Measurements from ENCODE around the gene EHBP1L1. TPM values are rescaled to one million over a fixed set of nuclear protein-coding genes. Genes with fewer than 3 reads are reported as not detected.

EHBP1L1 gene
- total RNA-seq, 4 donors from 2014 or later, result 87.3 to 186 (median 110) TPM

DNA sequence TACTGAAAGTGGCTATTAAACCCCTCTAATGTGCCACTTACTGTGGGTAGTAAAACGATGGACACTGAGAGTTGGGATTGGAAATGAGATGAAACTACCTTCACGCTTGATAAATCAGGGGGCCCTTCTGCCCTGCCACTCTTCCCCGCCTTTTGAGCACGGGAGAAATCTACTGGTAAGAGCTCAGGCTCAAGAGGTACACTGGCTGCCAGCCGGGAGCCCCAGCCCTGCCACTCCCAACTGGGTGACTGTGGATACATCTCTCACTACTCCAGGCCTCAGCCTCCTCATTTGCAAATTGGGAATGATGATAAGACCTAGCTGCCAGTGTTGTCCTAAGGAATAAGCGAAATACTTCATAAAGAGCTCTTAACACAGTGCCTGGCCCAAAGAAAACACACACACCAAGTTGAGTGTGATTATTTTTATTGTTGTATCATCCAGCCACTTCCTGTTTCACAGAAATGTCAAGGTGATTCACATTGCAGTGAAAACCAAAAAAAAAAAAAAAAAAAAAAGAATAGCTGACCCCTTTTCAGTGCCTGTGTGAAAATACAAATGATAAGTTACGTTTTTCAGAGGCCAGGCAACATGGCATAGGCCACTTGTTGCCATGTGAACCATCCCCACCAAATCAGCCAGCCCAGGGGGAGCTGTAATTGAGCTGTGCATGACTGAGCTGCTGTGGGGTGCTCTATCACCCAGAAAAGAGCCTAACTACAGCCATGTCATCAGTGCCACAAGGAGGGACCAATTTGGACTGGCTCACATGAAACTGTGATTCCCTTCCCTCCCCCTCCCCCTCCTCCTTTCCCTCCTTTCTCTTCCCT, 10.0 kb upstream of the EHBP1L1 start:
- Histone ChIP-seq H3K4me1 (peaks cover 0 to 50% (median 26%) of the 10 kb centered on the region in 4 donors), H3K4me3 (no peak overlapping the region), H3K27ac (peak overlapping the region in 3 of 4 donors; percentile 30 to 45 (median 32)), H3K9me3 (no peaks in the 10 kb centered on the region), H3K27me3 (no peaks in the 10 kb centered on the region), H3K36me3 (peaks cover 0 to 5% (median 0%) of the 10 kb centered on the region in 3 donors)
- DNase-seq (ENCODE audit: low spot score in 2 of 2), result no peak
- 76% methylated on average over 6 to 7 of the region's 7 CpGs for WGBS, 2 donors
- TF ChIP-seq EP300 (IDR thresholded peaks at IDR 0.05) (no peak), POLR2A (IDR thresholded peaks at IDR 0.05) (no peak), CTCF (IDR thresholded peaks at IDR 0.05) (no peak)

DNA sequence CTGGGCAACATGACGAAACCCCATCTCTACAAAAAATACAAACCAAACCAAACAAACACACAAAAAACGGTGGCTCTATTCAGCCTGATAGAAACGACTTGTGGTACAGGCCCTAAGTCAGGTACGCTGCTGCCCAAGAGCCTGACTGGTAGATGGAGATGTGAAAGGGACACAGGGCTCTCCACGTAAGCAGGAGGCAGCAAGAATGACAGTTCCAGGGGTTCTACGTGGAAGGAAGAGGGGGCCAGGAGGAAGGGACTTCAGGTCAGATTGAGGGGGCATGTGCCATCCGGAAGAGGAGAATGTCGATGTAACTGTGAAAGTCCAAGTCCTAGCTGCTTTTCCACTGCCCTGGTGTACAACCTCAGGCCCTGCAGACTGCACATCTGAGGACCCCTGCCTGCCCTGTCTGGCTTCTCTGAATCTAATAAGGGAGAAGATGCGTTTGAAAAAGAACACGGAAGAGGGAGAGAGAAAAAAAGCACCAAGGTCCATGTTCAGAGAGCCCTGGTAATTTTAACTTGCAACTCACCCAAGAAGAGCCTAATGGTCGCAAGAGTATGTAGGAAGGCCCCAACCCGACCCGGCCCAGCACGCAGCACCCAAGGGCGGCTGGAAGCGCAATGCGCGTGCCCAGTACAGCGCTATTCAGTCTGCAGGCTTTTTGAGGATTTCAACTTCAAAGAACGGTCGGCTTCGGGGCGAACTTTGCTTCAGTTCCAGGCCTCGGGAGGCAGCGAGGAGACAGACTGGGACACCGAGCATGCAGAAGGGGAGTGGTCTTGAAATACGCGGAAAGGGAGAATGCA, 6.5 kb upstream of the EHBP1L1 start:
- no peak for DNase-seq (ENCODE audit: low spot score in 2 of 2)
- H3K9me3 ChIP-seq, result no peaks in the 10 kb centered on the region
- peak overlapping the region; percentile 61 to 88 (median 71) for H3K4me3 ChIP-seq
- peaks cover 0 to 5% (median 0%) of the 10 kb centered on the region in 3 donors for H3K36me3 ChIP-seq
- H3K4me1 ChIP-seq, result peaks cover 0 to 71% (median 49%) of the 10 kb centered on the region in 4 donors
- no peak for TF ChIP-seq EP300 (IDR thresholded peaks at IDR 0.05)
- no peak for TF ChIP-seq POLR2A (IDR thresholded peaks at IDR 0.05)
- no peak for TF ChIP-seq CTCF (IDR thresholded peaks at IDR 0.05)
- peak overlapping the region; percentile 86 to 95 (median 94) for H3K27ac ChIP-seq
- 7% methylated on average over 28 of the region's 28 CpGs for WGBS, 2 donors
- H3K27me3 ChIP-seq, result no peaks in the 10 kb centered on the region

DNA sequence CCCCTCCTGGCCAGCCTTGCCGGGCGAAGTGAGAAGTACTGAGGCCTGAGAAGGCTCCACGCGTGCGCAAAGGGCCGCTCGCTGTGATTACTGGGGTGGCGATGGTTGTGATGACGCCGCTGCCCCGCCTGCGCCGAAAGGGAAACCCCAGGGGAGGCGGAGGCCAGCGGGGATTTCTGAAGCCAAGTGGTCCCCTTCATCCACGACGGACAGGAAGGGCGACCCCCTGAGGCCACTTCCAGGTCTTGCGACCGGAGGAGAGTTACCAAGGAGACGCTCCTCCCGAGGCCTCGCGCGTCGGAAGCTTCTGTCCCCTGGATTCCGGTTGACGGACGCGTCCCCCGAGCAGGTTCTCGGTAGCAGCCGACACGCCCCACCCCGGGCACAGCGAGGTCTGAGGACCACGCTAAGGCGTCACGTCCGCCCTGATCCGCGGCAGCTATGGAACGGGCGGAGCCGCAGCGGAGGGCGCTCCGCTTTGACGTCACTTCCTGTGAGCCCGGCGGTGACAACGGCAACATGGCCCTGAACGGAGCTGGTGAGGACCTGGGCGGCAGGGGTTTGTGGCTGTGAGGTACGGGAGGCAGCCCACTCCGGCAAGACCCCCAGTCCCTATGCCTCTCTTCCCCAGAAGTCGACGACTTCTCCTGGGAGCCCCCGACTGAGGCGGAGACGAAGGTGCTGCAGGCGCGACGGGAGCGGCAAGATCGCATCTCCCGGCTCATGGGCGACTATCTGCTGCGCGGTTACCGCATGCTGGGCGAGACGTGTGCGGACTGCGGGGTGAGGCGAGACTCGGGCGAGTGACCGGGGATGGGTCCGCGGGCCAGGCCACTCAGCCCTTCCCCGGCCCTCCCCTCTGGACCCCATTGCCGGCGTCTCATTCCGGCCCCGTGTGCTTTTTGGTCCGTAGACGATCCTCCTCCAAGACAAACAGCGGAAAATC, 5.6 kb upstream of the EHBP1L1 start, which contains the start of gene ZNRD2:
Gene ZNRD2, plus strand, starts transcription at position 505 of the 946 bp plus-strand sequence. Its CDS starts 15 bp downstream, at position 520.
- Histone ChIP-seq H3K36me3 (peaks cover 0 to 5% (median 0%) of the 10 kb centered on the region in 3 donors), H3K9me3 (no peaks in the 10 kb centered on the region), H3K27me3 (no peaks in the 10 kb centered on the region), H3K4me1 (peaks cover 0 to 80% (median 53%) of the 10 kb centered on the region in 4 donors), H3K27ac (peak within 1 kb of the TSS; percentile 86 to 95 (median 94)), H3K4me3 (peak within 1 kb of the TSS; percentile 61 to 88 (median 71))
- WGBS, 2 donors, result 0 to 1% methylated on average over 53 to 57 of the region's 89 CpGs
- peak; percentile 91 to 94 for DNase-seq (ENCODE audit: low spot score in 2 of 2)
- TF ChIP-seq CTCF (IDR thresholded peaks at IDR 0.05) (peak; percentile 31 to 81 (median 44)), EP300 (IDR thresholded peaks at IDR 0.05) (peak; percentile 97), POLR2A (IDR thresholded peaks at IDR 0.05) (peak; percentile 54 to 75)

GRCh38 chr11:65571420-65571819, 4.4 kb upstream of the EHBP1L1 start:
- no peaks in the 10 kb centered on the region for H3K9me3 ChIP-seq
- peak overlapping the region; percentile 86 to 95 (median 91) for H3K27ac ChIP-seq
- TF ChIP-seq CTCF (IDR thresholded peaks at IDR 0.05), result no peak
- TF ChIP-seq POLR2A (IDR thresholded peaks at IDR 0.05), result no peak
- no peak for TF ChIP-seq EP300 (IDR thresholded peaks at IDR 0.05)
- peaks cover 0 to 80% (median 57%) of the 10 kb centered on the region in 4 donors for H3K4me1 ChIP-seq
- DNase-seq (ENCODE audit: low spot score in 2 of 2), result no peak
- peak overlapping the region; percentile 61 to 88 (median 71) for H3K4me3 ChIP-seq
- no peaks in the 10 kb centered on the region for H3K27me3 ChIP-seq
- H3K36me3 ChIP-seq, result peaks cover 0 to 5% (median 0%) of the 10 kb centered on the region in 3 donors
- WGBS, 2 donors, result 53% methylated on average over 6 to 9 of the region's 9 CpGs

Measured in tibial nerve (tissue), 4 donors.